Effector CD4-positive, alpha-beta T cell (primary cell): ENCODE measurements around the gene ZNF296.

ENCODE experiments used
- DNase-seq: peaks from one replicate; pipeline ENCODE4 v3.0.0-alpha.2; 2020

ZNF296 gene

DNA sequence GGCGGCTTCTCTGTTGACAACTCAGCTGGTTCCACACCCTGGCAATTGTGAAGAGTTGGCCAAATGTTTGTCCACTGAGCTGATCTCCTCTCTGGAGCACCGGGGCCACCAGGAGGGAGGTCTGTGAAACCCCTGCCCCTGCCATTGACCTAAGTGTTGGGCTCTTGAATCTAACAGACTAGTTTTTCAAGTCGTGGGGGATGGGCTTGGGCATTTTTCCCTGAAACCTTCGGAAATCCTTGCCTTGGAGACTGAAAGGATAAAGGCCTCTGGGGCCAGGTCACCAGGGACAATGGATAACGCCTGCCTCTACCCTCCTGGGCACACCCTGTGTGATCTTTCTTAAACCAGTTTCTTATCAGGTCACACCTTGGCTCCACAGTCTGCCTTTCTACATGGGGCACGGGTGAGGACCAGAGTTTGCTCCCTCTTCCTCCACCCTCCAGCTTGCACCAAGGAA is 3.7 kb upstream of the ZNF296 start:
- DNase-seq = no peak

- DNase-seq = peak; percentile 66
Observed at GRCh38 chr19:45079063-45079910, 3.0 kb upstream of the ZNF296 start, which contains the start of gene GEMIN7. Gene GEMIN7, plus strand, starts transcription at chr19:45079260. Its CDS starts 10,855 bp downstream, at chr19:45090115.

DNA sequence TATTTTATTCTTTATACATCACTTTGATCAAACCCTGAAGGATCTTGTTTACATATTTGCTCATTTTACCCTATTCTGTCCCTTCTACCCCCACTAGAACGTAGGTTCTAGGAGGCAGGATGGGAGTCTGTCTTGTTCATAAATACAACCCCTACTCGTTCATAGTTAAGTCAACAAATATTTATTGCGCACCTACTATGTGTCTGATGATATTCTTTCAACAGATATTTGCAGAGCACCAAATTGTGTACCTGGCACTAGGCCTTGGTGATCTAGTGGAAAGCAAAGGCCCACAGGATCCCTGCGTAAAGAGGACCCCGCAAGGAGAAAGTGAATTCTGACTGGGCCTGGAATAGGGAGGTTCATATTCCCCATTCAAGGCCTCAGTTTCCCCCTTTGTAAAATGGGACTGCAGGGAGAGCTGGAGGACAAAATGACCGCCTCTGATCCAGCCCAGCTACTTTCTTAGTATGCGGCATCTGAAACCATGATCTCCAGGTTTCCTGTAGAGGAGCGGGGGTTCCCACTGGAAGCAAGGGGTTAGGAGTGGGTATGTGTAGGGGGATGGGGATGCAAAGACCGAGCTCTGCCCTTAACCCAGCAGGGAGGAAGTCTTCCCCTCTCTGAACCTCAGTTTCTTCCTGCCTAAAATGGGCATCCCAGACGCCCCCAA is 2.2 kb upstream of the ZNF296 start:
- DNase-seq = no peak

GRCh38 chr19:45076851-45077730 is 813 bp upstream of the ZNF296 start:
- no peak for DNase-seq

- DNase-seq = no peak
Observed at GRCh38 chr19:45075301-45076028, 813 bp downstream of the ZNF296 start.

GRCh38 chr19:45074744-45075300 is 1.5 kb downstream of the ZNF296 start:
- no peak for DNase-seq

DNA sequence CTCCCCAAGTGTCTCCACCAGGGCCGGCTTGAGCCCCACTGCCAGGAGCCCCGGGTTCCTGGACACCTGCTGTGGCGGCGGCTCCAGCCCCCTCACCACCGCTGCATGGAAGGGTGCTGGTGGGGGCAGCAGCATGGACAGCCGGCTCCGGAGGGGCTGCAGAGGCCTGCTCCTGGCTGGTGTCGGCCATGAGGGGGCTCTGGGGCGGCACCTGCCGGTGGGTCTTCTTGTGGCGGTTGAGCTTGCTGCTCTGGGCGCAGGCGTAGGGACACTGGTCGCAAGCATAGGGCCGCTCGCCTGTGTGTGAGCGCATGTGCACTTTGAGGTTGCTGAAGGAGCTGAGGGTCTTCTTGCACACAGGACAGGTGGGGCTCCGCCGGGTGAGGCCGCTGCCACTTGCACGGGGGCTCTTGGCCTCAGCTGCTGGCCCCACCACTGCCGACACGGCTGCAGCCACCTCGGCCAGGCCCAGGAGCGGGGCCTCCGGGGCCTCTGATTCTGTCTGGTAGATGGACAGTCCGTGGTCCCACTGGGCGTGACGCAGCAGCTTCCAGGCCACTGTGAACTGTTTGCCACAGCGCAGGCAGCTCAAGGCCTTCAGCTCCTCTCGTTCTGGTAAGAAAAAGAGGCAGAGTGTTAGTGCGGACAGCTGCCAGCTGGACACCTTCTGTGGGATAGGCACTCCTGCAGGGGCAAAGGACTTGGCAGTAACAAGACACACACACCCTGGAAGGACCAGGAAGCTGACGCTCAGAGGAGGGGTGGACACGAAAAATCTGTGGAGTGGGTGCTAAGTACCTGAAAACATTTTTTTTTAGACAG is 4.1 kb downstream of the ZNF296 start:
- no peak for DNase-seq

GRCh38 chr19:45071545-45071938 is 4.7 kb downstream of the ZNF296 start:
- no peak for DNase-seq

DNA sequence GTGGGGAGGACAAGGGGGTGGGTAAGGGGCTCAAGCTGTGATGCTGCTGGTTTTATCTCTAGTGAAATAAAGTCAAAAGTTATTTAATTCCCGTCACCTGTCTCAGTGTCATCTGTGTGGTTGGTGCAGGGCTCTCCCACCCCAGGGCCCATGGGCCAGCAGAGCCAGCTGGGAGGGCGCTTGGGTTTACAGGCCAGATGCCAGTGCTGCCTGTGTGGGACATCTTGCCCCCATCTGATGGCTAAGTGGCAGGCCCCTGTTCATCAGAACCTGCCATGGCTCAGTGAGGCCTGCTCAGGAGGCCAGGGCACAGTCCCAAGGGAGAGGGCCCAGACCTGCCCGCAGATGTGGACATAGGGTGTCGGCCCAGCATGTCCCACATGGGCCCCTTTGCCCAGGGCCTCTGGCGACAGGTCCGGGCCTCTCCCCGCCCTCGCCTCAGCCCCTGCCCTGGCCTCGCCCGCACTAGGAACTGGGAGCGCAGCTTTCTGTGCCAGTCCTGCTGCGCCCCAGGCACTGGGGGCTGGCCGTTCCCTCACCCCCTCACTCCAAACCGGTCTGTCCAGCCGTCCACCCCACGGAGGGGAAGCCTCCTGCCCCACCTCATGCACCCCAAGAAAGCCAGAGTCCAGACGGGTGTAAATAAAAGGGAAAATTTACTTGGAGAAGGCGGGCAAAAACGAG is 5.3 kb downstream of the ZNF296 start:
- no peak for DNase-seq

GRCh38 chr19:45070214-45070613 is 6.1 kb downstream of the ZNF296 start:
- DNase-seq = no peak

DNA sequence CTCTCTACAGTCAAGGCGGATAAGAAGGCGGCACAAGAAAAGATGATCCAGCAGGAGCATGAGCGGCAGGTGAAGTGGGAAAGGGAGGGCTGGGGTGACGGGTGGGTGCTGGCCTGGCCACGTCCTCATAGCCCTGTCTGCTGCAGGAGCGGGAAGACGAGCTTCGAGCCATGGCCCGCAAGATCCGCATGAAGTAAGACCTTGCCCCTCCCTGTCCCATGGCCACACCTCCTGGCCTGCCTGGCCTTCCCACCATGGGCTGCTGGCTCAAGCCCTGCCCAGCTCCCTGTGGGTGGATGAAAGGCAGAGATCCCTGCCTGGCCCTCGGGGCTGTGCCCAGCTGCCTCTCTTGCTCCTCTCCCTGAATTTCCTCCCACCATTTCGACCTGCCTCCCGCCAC is 7.2 kb downstream of the ZNF296 start:
- DNase-seq = no peak

DNA sequence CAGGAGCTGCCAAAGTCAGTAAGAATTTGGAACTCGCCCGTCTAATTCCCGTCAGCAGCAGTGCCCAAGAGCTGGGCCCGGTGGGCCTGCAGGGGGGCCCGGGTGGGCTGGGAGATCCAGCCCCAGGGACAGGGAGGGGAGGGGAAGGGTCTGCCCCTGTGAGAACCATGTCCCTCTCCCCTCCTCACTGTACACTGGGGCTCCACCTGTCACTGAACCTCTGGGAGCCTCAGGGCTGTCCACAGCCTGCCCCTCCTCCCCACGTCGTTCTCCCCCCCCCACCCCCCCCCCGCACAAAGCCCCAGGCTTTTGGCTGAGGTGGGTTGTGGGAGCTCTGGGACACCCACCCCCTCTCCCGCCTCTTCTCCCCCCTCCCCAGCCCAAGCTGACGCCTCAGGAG is 8.2 kb downstream of the ZNF296 start:
- DNase-seq = no peak

DNA sequence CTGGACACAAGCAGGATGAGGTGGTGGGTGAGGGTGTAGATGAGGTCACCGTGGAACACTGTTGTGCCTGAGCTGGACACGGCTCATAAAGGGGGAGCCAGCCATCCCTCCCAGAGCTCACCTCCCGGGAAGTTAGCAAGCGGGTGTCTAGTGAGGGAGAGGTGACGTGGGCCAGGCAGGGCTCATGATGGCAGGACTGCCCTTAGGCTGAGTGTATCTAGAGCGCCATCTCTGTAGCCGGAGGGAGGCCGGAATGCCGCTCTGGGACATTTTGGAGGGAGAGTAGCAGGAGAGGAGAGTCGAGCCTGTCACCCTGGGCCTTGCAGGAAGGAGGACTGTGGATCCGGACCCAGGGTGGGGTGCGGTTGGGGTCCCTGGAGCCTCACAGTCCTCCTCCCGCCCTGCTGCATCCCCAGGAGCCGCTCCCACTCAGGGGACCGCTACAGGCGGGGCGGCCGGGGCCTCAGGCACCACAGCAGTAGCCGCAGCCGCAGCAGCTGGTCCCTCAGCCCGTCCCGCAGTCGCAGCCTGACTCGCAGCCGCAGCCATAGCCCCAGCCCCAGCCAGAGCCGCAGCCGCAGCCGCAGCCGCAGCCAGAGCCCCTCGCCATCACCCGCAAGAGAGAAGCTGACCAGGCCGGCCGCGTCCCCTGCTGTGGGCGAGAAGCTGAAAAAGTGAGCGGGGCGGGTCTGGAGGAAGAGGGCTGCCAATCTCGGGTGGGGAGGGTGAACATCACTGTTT is 9.2 kb downstream of the ZNF296 start:
- no peak for DNase-seq

- DNase-seq = no peak
Observed at GRCh38 chr19:45063851-45064801, 12.2 kb downstream of the ZNF296 start.

DNA sequence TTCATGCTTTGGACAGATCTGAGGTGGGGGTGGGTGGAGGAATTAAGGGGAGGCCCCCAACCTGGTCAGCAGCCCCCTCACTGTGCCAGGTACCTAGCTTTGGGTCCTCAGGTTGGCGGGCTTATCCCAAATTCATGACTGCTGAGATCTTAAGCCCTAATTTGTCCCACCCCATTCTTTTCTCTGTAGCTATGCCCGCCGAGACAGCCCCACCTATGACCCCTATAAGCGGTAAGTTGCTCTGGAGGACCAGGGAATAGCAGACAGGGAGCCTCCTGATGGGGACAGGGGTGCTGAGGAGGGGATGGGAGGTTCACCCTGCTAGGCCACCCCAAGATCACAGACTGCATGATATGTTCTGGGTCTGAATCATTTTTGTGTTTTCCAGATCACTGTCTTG is 14.3 kb downstream of the ZNF296 start:
- no peak for DNase-seq

- DNase-seq = peak; percentile 86
Observed at GRCh38 chr19:45059258-45059965, 16.9 kb downstream of the ZNF296 start.

GRCh38 chr19:45058622-45059159 is 17.6 kb downstream of the ZNF296 start:
- DNase-seq = no peak

GRCh38 chr19:45057444-45057843 is 18.8 kb downstream of the ZNF296 start:
- no peak for DNase-seq
